A549 (cell line): ENCODE results near the gene COL26A1. TPM values are rescaled to one million over a fixed set of nuclear protein-coding genes. Genes with fewer than 3 reads are reported as not detected.
"Not testable (repeated sequence)": the region's sequence is repeated elsewhere in the genome, so short reads cannot be mapped to it uniquely, and the experiment has no call there.

Source experiments
- ATAC-seq, 2 experiments: fragments of 200-7000 bp in 1 of 2; fragments of >200 bp in 1 of 2; cut with Nextera tagmentation in 1 of 2; cut with Tn5 transposase in 1 of 2; 3 replicates each; pipeline versions ENCODE4 v1.8.0 to v1.9.1; 2018 to 2020; ENCODE audit warnings: mild to moderate bottlenecking in 1 of 2, moderate library complexity in 1 of 2
- CTCF ChIA-PET: fragments of 300-600 bp; sonication (Branson Sonifier 250); formaldehyde crosslinking; extraction: SDS; loops from one replicate; lab custom pipeline; 2021; ENCODE audit warnings: antibody characterized with exemption, inconsistent platforms; lab: Yijun Ruan, JAX
- POLR2A ChIA-PET: fragments of 350-600 bp; formaldehyde crosslinking; extraction: SDS; loops from one replicate; lab custom pipeline; 2021; ENCODE audit warnings: antibody characterized with exemption, inconsistent platforms; lab: Yijun Ruan, JAX
- DNase-seq, 2 experiments: peaks; one replicate each; pipeline versions ENCODE4 v3.0.0 to v3.0.0-alpha.2; 2011 to 2016; ENCODE audit warnings: low read depth in 1 of 2, low spot score in 1 of 2
- FAIRE-seq: peaks from 2 replicates; lab custom pipeline; 2011; peaks lifted over from hg19 to GRCh38; lab: Jason Lieb, UNC
- H3K27ac ChIP-seq, 2 experiments: fragments of >200 bp; sonication (Bioruptor Twin); formaldehyde crosslinking; 3 replicates each; pipeline ENCODE4 v1.5.1; 2016 to 2017
- H3K4me1 ChIP-seq: fragments of >200 bp; sonication (Bioruptor Twin); formaldehyde crosslinking; 3 replicates; pipeline ENCODE4 v1.6.1; 2016
- H3K4me2 ChIP-seq: fragments of >200 bp; sonication (Bioruptor Twin); formaldehyde crosslinking; 3 replicates; pipeline ENCODE4 v1.6.1; 2016
- H3K4me3 ChIP-seq: fragments of >200 bp; sonication (Bioruptor Twin); formaldehyde crosslinking; 3 replicates; pipeline ENCODE4 v1.5.1; 2016
- H3K9me3 ChIP-seq: fragments of >200 bp; sonication (Bioruptor Twin); formaldehyde crosslinking; 3 replicates; pipeline ENCODE4 v1.6.1; 2016
- CBX2 ChIP-seq: fragments of 200-600 bp; sonication (generic); IDR thresholded peaks from 2 replicates; pipeline ENCODE4 v1.6.1; 2016; ENCODE audit warnings: low read depth, mild to moderate bottlenecking, borderline replicate concordance
- CEBPB ChIP-seq, 2 experiments: fragments of >200 bp in 1 of 2; sonication (Bioruptor Twin) in 1 of 2; formaldehyde crosslinking in 1 of 2; IDR thresholded peaks; 2 replicates each; pipeline ENCODE4 v1.6.1; 2012 to 2016
- CTCF ChIP-seq: fragments of >200 bp; sonication (Bioruptor Twin); formaldehyde crosslinking; IDR thresholded peaks from 3 replicates; pipeline ENCODE4 v1.5.1; 2016
- EHF ChIP-seq: fragments of 250-450 bp; sonication (Bioruptor Pico); IDR thresholded peaks from 2 replicates; pipeline ENCODE4 v1.5.0; 2020; ENCODE audit warnings: mild to moderate bottlenecking
- ELK1 ChIP-seq: fragments of 150-350 bp; IDR thresholded peaks from 2 replicates; pipeline ENCODE4 v1.6.1; 2014; ENCODE audit warnings: low read depth, mild to moderate bottlenecking, low read length
- EP300 ChIP-seq, 2 experiments: fragments of >200 bp; sonication (Bioruptor Twin); formaldehyde crosslinking; IDR thresholded peaks; 2 replicates in 1 of 2; 3 replicates in 1 of 2; pipeline ENCODE4 v1.6.1; 2016 to 2017
- ESRRA ChIP-seq: fragments of 150-350 bp; IDR thresholded peaks from 2 replicates; pipeline ENCODE4 v1.6.1; 2014; ENCODE audit warnings: mild to moderate bottlenecking, low read length, borderline replicate concordance
- HEYL ChIP-seq: fragments of 250-450 bp; sonication (Bioruptor Pico); IDR thresholded peaks from 2 replicates; pipeline ENCODE4 v1.8.0; 2021; ENCODE audit warnings: mild to moderate bottlenecking, moderate library complexity
- HOXB5 ChIP-seq: fragments of 250-450 bp; sonication (Bioruptor Pico); IDR thresholded peaks from 2 replicates; pipeline ENCODE4 v1.5.0; 2020; ENCODE audit warnings: mild to moderate bottlenecking, moderate library complexity
- JUN ChIP-seq, 2 experiments: fragments of >200 bp; sonication (Bioruptor Twin); formaldehyde crosslinking; IDR thresholded peaks; 2 replicates in 1 of 2; 3 replicates in 1 of 2; pipeline ENCODE4 v1.6.1; 2016 to 2017
- KDM1A ChIP-seq: fragments of 200-600 bp; sonication (generic); IDR thresholded peaks from 2 replicates; pipeline ENCODE4 v1.6.1; 2016; ENCODE audit warnings: low read depth, mild to moderate bottlenecking
- MAFK ChIP-seq: fragments of 450-650 bp; IDR thresholded peaks from 2 replicates; pipeline ENCODE4 v1.6.1; 2014; ENCODE audit not compliant: partially characterized antibody
- PHF8 ChIP-seq: fragments of 200-600 bp; sonication (generic); IDR thresholded peaks from 2 replicates; pipeline ENCODE4 v1.6.1; 2016; ENCODE audit warnings: low read depth, mild to moderate bottlenecking, antibody characterized with exemption, moderate library complexity, borderline replicate concordance
- RAD21 ChIP-seq, 2 experiments: fragments of >200 bp in 1 of 2; sonication (Bioruptor Twin) in 1 of 2; formaldehyde crosslinking in 1 of 2; IDR thresholded peaks in 1 of 2; conservative IDR thresholded peaks in 1 of 2; 2 replicates in 1 of 2; 3 replicates in 1 of 2; pipeline ENCODE4 v1.6.1; 2012 to 2018; ENCODE audit warnings: inconsistent platforms in 1 of 2
- RCOR1 ChIP-seq: fragments of 150-350 bp; IDR thresholded peaks from 2 replicates; pipeline ENCODE4 v1.6.1; 2014; ENCODE audit warnings: antibody characterized with exemption, low read length, low read depth
- RFX5 ChIP-seq: fragments of 450-650 bp; IDR thresholded peaks from 2 replicates; pipeline ENCODE4 v1.7.1; 2014; ENCODE audit warnings: antibody characterized with exemption, mild to moderate bottlenecking, moderate library complexity
- SMC3 ChIP-seq: fragments of >200 bp; sonication (Bioruptor Twin); formaldehyde crosslinking; IDR thresholded peaks from 3 replicates; pipeline ENCODE4 v1.6.1; 2018; ENCODE audit warnings: inconsistent platforms
- TFCP2L1 ChIP-seq: fragments of 250-450 bp; sonication (Bioruptor Pico); IDR thresholded peaks from 2 replicates; pipeline ENCODE4 v1.5.0; 2021; ENCODE audit warnings: mild to moderate bottlenecking
- TP53 ChIP-seq: fragments of 250-450 bp; sonication (Bioruptor Pico); IDR thresholded peaks from 2 replicates; pipeline ENCODE4 v1.5.0; 2021; ENCODE audit warnings: mild to moderate bottlenecking, moderate library complexity
- USF2 ChIP-seq: fragments of 450-650 bp; IDR thresholded peaks from 2 replicates; pipeline ENCODE4 v1.6.1; 2014; ENCODE audit warnings: antibody characterized with exemption
- ZFP36 ChIP-seq: fragments of 450-650 bp; IDR thresholded peaks from 2 replicates; pipeline ENCODE4 v1.6.1; 2014; ENCODE audit warnings: borderline replicate concordance; ENCODE audit not compliant: partially characterized antibody
- ZNF302 ChIP-seq: fragments of 250-450 bp; sonication (Bioruptor Pico); IDR thresholded peaks from 2 replicates; pipeline ENCODE4 v1.9.0; 2021; ENCODE audit warnings: inconsistent platforms, mild to moderate bottlenecking, moderate library complexity
- WGBS: methylation state at CpG from one replicate; pipeline ENCODE4 v1.1.6; 2017; ENCODE audit errors: missing lambda C conversion rate; 5-methylcytosine and 5-hydroxymethylcytosine counted together
- polyA plus RNA-seq, 4 experiments: library from polyadenylated mRNA; depleted of rRNA in 3 of 4; stranded (reverse); fragments of >200 nt; fragmentation: RNase III in 1 of 4; extraction: RNeasy Plus Mini Kit Qiagen cat#74134 plus additional on column Dnase treatment in 1 of 4; gene quantifications; 2 replicates in 3 of 4; 3 replicates in 1 of 4; pipeline ENCODE4 v1.2.3, GENCODE V29; 2011 to 2017
- TF ChIP-seq, protein P1 (sequence below): fragments of >200 bp; sonication (Bioruptor Twin); formaldehyde crosslinking; IDR thresholded peaks from 2 replicates; pipeline ENCODE4 v1.6.1; 2016

Gene COL26A1
- polyA plus RNA-seq, 2 of the 4 experiments (the other 2 are of a cell fraction): 0.52 to 1.4 TPM

- TF ChIP-seq RCOR1 (no peak), TFCP2L1 (CRISPR knock-in tag) (no peak), HOXB5 (CRISPR knock-in tag) (no peak), ZNF302 (no peak), ELK1 (no peak), JUN (IDR thresholded peaks at IDR 0.05) (no peak), TP53 (no peak), CTCF (no peak), SMC3 (no peak)
- WGBS: 10% methylated on average over 1 of the region's 1 CpG
- H3K27ac ChIP-seq: no peak overlapping the region
- FAIRE-seq (no peak), ATAC-seq (no peak), DNase-seq (no peak)
- ChIA-PET CTCF (interaction anchor here (0.8 to 1.8 kb wide), 3 partner anchors 8 to 115 kb away, joined by 5 to 6 read pairs (median 5); no protein-coding TSS in a partner anchor), POLR2A (no interaction called here)
- H3K9me3 ChIP-seq: peaks cover 36% of the 10 kb centered on the region
- H3K4me2 ChIP-seq: no peak overlapping the region
- no peak overlapping the region for H3K4me3 ChIP-seq
- H3K4me1 ChIP-seq: no peaks in the 10 kb centered on the region
These were observed 116.5 kb downstream of the COL26A1 start for GRCh38 chr7:101479217-101479616.

DNA sequence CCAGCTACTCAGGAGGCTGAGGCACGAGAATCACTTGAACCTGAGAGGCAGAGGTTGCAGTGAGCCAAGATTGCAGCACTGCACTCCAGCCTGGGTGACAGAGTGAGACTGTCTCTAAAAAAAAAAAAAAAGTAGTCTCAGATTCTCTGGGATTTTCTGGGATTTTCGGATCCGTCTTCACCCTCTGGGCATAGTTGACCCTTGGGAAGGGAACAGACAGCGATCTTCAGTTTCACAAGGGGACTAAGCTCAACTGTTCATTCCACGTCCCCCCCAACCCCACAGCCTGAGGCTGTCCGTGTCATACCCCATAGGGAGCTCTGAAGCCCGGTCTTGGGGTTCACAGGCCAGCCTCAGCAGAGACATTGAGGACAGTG lies 123.4 kb downstream of the COL26A1 start:
- H3K4me1 ChIP-seq, H3K4me2 ChIP-seq, DNase-seq, H3K4me3 ChIP-seq, H3K27ac ChIP-seq, FAIRE-seq, H3K9me3 ChIP-seq, POLR2A ChIA-PET: not testable (repeated sequence)
- 63% methylated on average over 7 of the region's 7 CpGs for WGBS
- CTCF ChIA-PET: interaction anchor here (1.2 to 1.3 kb wide), 2 partner anchors 20 to 22 kb away, joined by 3 to 5 read pairs; no protein-coding TSS in a partner anchor
- peak in 1 of 2 experiments; percentile 31; a peak in 2 of 6 replicates for ATAC-seq

- WGBS: 75% methylated on average over 21 of the region's 25 CpGs
- ChIA-PET POLR2A (no interaction called here), CTCF (interaction anchor here (0.8 kb wide), 1 partner anchor 22 kb away, joined by 3 read pairs; no protein-coding TSS in a partner anchor)
- no peaks in the 10 kb centered on the region for H3K9me3 ChIP-seq
- no peak overlapping the region for H3K4me3 ChIP-seq
- peaks cover 4% of the 10 kb centered on the region; the same call in 1 of the 3 replicates for H3K4me1 ChIP-seq
- FAIRE-seq (no peak), DNase-seq (peak in 1 of 2 experiments; percentile 50)
- H3K4me2 ChIP-seq: no peak overlapping the region
- 0 out of 6 replicates have a peak overlapping the region, but pooled peaks of 1 of the 2 experiments have one; percentile 19 for H3K27ac ChIP-seq
- TF ChIP-seq KDM1A (no peak), HEYL (no peak), EHF (CRISPR knock-in tag) (no peak), ESRRA (no peak), RAD21 (conservative IDR thresholded peaks at IDR 0.05 in 1 of 2, IDR thresholded peaks at IDR 0.05 in 1 of 2) (no peak), PHF8 (no peak), RFX5 (no peak), JUN (IDR thresholded peaks at IDR 0.05) (no peak), ZFP36 (no peak), CEBPB (IDR thresholded peaks at IDR 0.05) (no peak), HOXB5 (CRISPR knock-in tag) (no peak), EP300 (IDR thresholded peaks at IDR 0.05) (no peak), MAFK (no peak), TFCP2L1 (CRISPR knock-in tag) (no peak), USF2 (no peak), CBX2 (no peak)
- TF ChIP-seq, protein P1, sequence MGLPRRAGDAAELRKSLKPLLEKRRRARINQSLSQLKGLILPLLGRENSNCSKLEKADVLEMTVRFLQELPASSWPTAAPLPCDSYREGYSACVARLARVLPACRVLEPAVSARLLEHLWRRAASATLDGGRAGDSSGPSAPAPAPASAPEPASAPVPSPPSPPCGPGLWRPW: no peak
- TF ChIP-seq, all 56 proteins: peak for 0
- peak; percentile 27 to 67; a peak in 3 of 6 replicates for ATAC-seq
These were observed 123.9 kb downstream of the COL26A1 start for GRCh38 chr7:101486433-101487104.
